NCI-H1092 (cell line): Measurements from ENCODE around the gene DUSP12.
A peak's percentile ranks its signal among the peaks of the same experiment; 100 is the strongest.
"Not testable (repeated sequence)": the region's sequence is repeated elsewhere in the genome, so short reads cannot be mapped to it uniquely, and the experiment has no call there.

Experiments used
- DNase-seq: peaks from one replicate; lab custom pipeline; 2025; lab: John Stamatoyannopoulos, UW

Gene DUSP12

GRCh38 chr1:161727256-161727924 is 22.2 kb upstream of the DUSP12 start:
- no peak for DNase-seq

- no peak for DNase-seq
Observed at GRCh38 chr1:161728376-161729226, 21.0 kb upstream of the DUSP12 start.

- no peak for DNase-seq
Observed at GRCh38 chr1:161730050-161730564, 19.5 kb upstream of the DUSP12 start.

- DNase-seq: no peak
Observed at GRCh38 chr1:161731241-161731640, 18.3 kb upstream of the DUSP12 start.

GRCh38 chr1:161731981-161732718 is 17.4 kb upstream of the DUSP12 start:
- no peak for DNase-seq

GRCh38 chr1:161733526-161733925 is 16.1 kb upstream of the DUSP12 start:
- no peak for DNase-seq

- no peak for DNase-seq
Observed at GRCh38 chr1:161735837-161736236, 13.7 kb upstream of the DUSP12 start.

- no peak for DNase-seq
Observed at GRCh38 chr1:161736335-161736969, 13.1 kb upstream of the DUSP12 start.

GRCh38 chr1:161737625-161738024 is 12.0 kb upstream of the DUSP12 start:
- no peak for DNase-seq

GRCh38 chr1:161738627-161739287 is 10.8 kb upstream of the DUSP12 start:
- peak; percentile 19 for DNase-seq

GRCh38 chr1:161739865-161740566 is 9.6 kb upstream of the DUSP12 start:
- DNase-seq: no peak

GRCh38 chr1:161740921-161741320 is 8.7 kb upstream of the DUSP12 start:
- DNase-seq: no peak

GRCh38 chr1:161743231-161743630 is 6.4 kb upstream of the DUSP12 start:
- no peak for DNase-seq

- DNase-seq: no peak
Observed at GRCh38 chr1:161747801-161748200, 1.8 kb upstream of the DUSP12 start.

- no peak for DNase-seq
Observed at GRCh38 chr1:161763522-161764098, 14.0 kb downstream of the DUSP12 start.

- DNase-seq: peak; percentile 79
Observed at GRCh38 chr1:161766102-161766981, 16.8 kb downstream of the DUSP12 start, which contains the start of gene ATF6. ATF6 (plus strand) TSS chr1:161766320; CDS start chr1:161766361, 41 bp downstream.

GRCh38 chr1:161768461-161768860 is 18.9 kb downstream of the DUSP12 start:
- no peak for DNase-seq

- no peak for DNase-seq
Observed at GRCh38 chr1:161768986-161769672, 19.5 kb downstream of the DUSP12 start.

GRCh38 chr1:161769673-161770045 is 20.1 kb downstream of the DUSP12 start:
- DNase-seq: not testable (repeated sequence)
